GM12892 (cell line): ENCODE data around the gene RNASEL.

Experiments used
- POLR2A ChIP-seq: IDR thresholded peaks from 2 replicates; pipeline ENCODE4 v1.6.1; 2011; ENCODE audit warnings: low read depth, low read length, control low read depth
- POLR2AphosphoS5 ChIP-seq: IDR thresholded peaks from 2 replicates; pipeline ENCODE4 v1.6.1; 2011; ENCODE audit warnings: low read depth, low read length, control low read depth

GRCh38 chr1:182634306-182635072 lies 45.4 kb upstream of the RNASEL start:
- TF ChIP-seq POLR2A (no peak), POLR2AphosphoS5 (no peak)
